Peyer's patch (tissue), 4 donors: Measurements from ENCODE around the gene UCK2. TPM values are rescaled to one million over a fixed set of nuclear protein-coding genes. Genes with fewer than 3 reads are reported as not detected.

ENCODE experiments used
- DNase-seq, 3 donors: peaks; one replicate each; pipeline ENCODE4 v3.0.0-alpha.2; 2017 to 2019
- H3K27ac ChIP-seq, 4 donors: fragments of 200-600 bp; sonication (generic); one replicate each; pipeline ENCODE4 v1.5.1; 2016 to 2019
- H3K27me3 ChIP-seq, 2 donors: fragments of 200-600 bp; sonication (generic); one replicate each; pipeline ENCODE4 v1.5.1; 2019
- H3K36me3 ChIP-seq, 3 donors: fragments of 200-600 bp; sonication (generic); one replicate each; pipeline ENCODE4 v1.5.1; 2016 to 2019
- H3K4me1 ChIP-seq, 4 donors: fragments of 200-600 bp; sonication (generic); one replicate each; pipeline ENCODE4 v1.5.1; 2016 to 2019
- H3K4me3 ChIP-seq, 4 donors: fragments of 200-600 bp; sonication (generic); 1 replicate in 3 of 4; 2 replicates in 1 of 4; pipeline ENCODE4 v1.5.1; 2016 to 2019; ENCODE audit warnings: mild to moderate bottlenecking in 1 of 4
- H3K9me3 ChIP-seq, 4 donors: fragments of 200-600 bp; sonication (generic); one replicate each; pipeline ENCODE4 v1.5.1; 2016 to 2019; ENCODE audit warnings: mild to moderate bottlenecking in 1 of 4
- CTCF ChIP-seq, 6 experiments: fragments of 450-650 bp in 4 of 6; fragments of 200-600 bp in 2 of 6; sonication (generic) in 1 of 6; IDR thresholded peaks; one replicate each; pipeline ENCODE4 v1.5.1; 2017 to 2019; ENCODE audit warnings: antibody characterized with exemption in 6 of 6, mild to moderate bottlenecking in 3 of 6, moderate library complexity in 1 of 6
- POLR2A ChIP-seq, 2 donors: fragments of 450-650 bp; IDR thresholded peaks; one replicate each; pipeline ENCODE4 v1.5.1; 2017; ENCODE audit warnings: antibody characterized with exemption in 2 of 2, mild to moderate bottlenecking in 2 of 2, moderate library complexity in 2 of 2
- total RNA-seq, 4 donors: library from RNA; depleted of rRNA; stranded (reverse); fragments of >200 nt; gene quantifications; one replicate each; pipeline ENCODE4 v1.1.0, GENCODE V29; 2016

UCK2 gene
- total RNA-seq, 4 donors from 2014 or later = 36.3 to 117 (median 84.7) TPM

DNA sequence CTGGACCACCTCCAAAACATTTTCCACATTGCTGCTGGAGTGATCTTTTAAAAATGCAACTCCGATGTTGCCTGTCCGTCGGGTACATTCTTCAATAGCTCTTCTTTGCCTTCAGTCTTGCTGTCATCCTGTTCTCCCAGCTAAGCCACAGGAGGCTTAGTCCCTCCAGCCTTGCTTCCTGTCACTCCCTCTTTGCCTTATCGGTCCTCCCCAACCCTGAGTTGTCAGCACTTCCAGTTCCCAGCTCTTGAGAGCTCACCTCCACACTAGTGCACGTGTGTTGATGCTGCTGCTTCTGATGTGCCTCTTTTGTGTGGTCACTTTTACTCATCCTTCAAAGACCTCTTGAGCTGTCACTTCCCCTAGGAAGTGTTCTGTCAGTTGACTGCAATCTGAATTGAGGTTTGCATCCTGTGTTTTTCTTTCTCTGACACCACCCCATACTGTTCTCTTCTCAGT is 15.3 kb downstream of the UCK2 start:
- Histone ChIP-seq H3K27ac (no peak overlapping the region), H3K9me3 (no peaks in the 10 kb centered on the region), H3K4me1 (peaks cover 0 to 26% (median 0%) of the 10 kb centered on the region in 4 donors), H3K36me3 (no peaks in the 10 kb centered on the region), H3K27me3 (no peaks in the 10 kb centered on the region), H3K4me3 (no peak overlapping the region)
- DNase-seq = no peak
- no peak for TF ChIP-seq CTCF (IDR thresholded peaks at IDR 0.05)
- TF ChIP-seq POLR2A (IDR thresholded peaks at IDR 0.05) = no peak

DNA sequence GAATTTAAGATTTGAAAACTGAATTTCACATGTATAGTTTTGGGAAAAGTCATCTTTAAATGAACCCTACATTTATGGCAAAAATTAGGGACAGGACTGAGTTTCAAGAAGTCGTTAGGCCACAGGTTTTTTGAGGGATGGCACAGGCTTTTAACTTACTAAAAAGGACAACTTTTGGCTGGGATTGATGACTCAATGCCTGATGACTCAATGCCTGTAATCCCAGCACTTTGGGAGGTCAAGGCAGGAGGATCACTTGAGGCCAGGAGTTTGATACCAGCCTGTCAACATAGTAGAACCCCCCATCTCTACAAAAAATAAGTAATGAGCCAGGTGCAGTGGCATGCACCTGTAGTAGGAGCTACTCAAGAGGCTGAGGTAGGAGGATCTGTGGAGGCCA is 15.9 kb downstream of the UCK2 start:
- Histone ChIP-seq H3K27me3 (no peaks in the 10 kb centered on the region), H3K4me3 (no peak overlapping the region), H3K36me3 (no peaks in the 10 kb centered on the region), H3K27ac (no peak overlapping the region), H3K9me3 (no peaks in the 10 kb centered on the region), H3K4me1 (peaks cover 0 to 26% (median 0%) of the 10 kb centered on the region in 4 donors)
- TF ChIP-seq POLR2A (IDR thresholded peaks at IDR 0.05) = no peak
- TF ChIP-seq CTCF (IDR thresholded peaks at IDR 0.05) = no peak
- DNase-seq = no peak

DNA sequence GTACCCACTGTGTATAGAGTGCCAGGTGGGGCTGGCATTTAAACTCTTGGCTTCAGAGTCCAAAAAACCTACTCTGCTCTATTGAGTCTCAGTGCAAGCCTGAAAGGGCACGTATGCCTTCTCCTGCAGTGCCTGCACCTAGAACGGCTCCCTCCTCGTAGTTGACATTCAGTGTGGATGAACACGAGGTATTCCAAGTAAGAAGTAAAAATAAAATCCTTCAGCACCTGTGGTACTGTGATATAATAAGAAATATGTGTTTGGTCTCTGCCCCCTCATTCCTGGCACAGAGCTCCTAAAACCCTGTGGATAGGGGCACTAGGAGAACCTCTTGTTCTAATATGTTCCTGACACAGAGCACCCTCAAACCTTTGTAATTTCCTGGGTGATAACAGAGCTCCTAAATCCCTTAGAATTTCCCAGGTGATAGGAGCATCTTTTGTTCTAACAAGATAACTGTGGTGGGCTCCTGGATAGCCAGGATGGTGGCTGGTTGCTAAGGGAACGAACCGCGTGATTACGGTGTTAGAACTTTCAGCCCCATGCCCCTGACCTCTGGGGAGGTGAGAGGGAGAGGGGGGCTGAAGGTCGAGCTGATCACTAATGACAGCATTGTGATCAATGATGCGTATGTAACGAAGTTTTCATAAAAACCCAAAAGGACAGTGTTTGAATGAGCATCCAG is 16.8 kb downstream of the UCK2 start:
- no peak for DNase-seq
- H3K36me3 ChIP-seq = no peaks in the 10 kb centered on the region
- H3K9me3 ChIP-seq = no peaks in the 10 kb centered on the region
- H3K27ac ChIP-seq = no peak overlapping the region
- H3K4me1 ChIP-seq = peaks cover 0 to 26% (median 0%) of the 10 kb centered on the region in 4 donors
- no peaks in the 10 kb centered on the region for H3K27me3 ChIP-seq
- no peak overlapping the region for H3K4me3 ChIP-seq
- TF ChIP-seq POLR2A (IDR thresholded peaks at IDR 0.05) = no peak
- no peak for TF ChIP-seq CTCF (IDR thresholded peaks at IDR 0.05)

GRCh38 chr1:165844933-165845332 is 17.5 kb downstream of the UCK2 start:
- Histone ChIP-seq H3K27ac (no peak overlapping the region), H3K4me3 (no peak overlapping the region), H3K36me3 (no peaks in the 10 kb centered on the region), H3K4me1 (peaks cover 0 to 22% (median 0%) of the 10 kb centered on the region in 4 donors), H3K27me3 (no peaks in the 10 kb centered on the region), H3K9me3 (no peaks in the 10 kb centered on the region)
- TF ChIP-seq CTCF (IDR thresholded peaks at IDR 0.05) (no peak), POLR2A (IDR thresholded peaks at IDR 0.05) (no peak)
- DNase-seq = no peak

DNA sequence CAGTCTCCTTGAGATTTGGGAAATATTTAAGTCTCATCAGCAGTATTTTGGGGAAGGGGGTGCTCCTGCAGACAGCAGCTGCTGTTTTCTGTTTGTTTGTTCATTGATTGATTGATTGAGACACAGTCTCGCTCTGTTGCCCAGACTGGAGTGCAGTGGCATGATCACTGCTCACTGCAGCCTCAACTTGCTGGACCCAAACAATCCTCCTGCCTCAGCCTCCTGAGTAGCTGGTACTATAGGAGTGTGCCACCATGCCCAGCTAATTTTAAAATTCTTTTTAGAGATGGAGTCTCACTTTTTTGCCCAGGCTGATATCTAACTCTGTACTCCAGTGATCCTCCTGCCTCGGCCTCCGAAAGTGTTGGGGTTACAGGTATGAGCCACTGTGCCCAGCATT is 18.2 kb downstream of the UCK2 start:
- Histone ChIP-seq H3K36me3 (no peaks in the 10 kb centered on the region), H3K9me3 (no peaks in the 10 kb centered on the region), H3K27ac (no peak overlapping the region), H3K27me3 (no peaks in the 10 kb centered on the region), H3K4me1 (peaks cover 0 to 19% (median 0%) of the 10 kb centered on the region in 4 donors), H3K4me3 (no peak overlapping the region)
- TF ChIP-seq POLR2A (IDR thresholded peaks at IDR 0.05) = no peak
- DNase-seq = no peak

DNA sequence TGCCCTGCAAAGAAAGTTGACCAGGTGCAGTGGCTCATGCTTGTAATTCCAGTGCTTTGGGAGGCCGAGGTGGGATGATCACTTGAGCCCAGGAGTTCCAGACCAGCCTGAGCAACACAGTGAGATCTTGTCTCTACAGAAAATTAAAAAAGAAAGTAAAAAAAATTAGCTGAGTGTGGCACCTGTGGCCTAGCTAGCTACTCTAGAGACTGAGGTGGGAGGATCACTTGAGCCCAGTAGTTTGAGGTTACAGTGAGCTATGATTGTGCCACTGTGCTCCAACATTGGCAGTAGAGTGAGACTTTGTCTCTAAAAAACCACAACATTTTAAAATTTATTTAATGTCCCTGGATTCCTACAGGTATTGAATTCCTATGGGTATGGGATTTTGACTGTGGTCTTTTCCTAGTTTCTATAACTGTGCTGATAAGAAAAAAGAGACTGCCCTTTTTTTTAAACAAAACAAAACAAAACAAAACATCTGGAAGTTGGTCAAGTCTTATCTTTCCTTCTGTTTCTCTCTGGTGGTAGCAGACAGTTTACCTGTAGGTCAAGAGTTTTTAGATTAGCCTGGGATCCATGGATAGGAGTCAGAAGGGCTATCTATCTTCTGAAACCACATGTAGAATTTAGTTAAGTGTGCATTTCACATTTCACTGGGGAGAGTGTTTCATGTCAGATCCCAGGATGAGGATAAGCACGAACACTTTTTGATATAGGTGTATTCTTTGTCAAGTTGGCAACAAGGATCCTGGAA is 18.8 kb downstream of the UCK2 start:
- H3K27me3 ChIP-seq = no peaks in the 10 kb centered on the region
- H3K4me3 ChIP-seq = no peak overlapping the region
- H3K4me1 ChIP-seq = peaks cover 0 to 19% (median 0%) of the 10 kb centered on the region in 4 donors
- no peaks in the 10 kb centered on the region for H3K9me3 ChIP-seq
- DNase-seq = no peak
- no peaks in the 10 kb centered on the region for H3K36me3 ChIP-seq
- TF ChIP-seq CTCF (IDR thresholded peaks at IDR 0.05) = no peak
- TF ChIP-seq POLR2A (IDR thresholded peaks at IDR 0.05) = no peak
- no peak overlapping the region for H3K27ac ChIP-seq
